Natural killer cell (primary cell): Measurements from ENCODE around the gene ORC1. TPM values are rescaled to one million over a fixed set of nuclear protein-coding genes. Genes with fewer than 3 reads are reported as not detected.
A peak's percentile ranks its signal among the peaks of the same experiment; 100 is the strongest.

Source experiments
- ATAC-seq, 3 donors: fragments of 150-1000 bp in 2 of 3; fragments of 200-7000 bp in 1 of 3; cut with Tn5 transposase; 1 replicate in 1 of 3; 2 replicates in 2 of 3; pipeline ENCODE4 v1.10.0; 2021; ENCODE audit warnings: mild to moderate bottlenecking in 2 of 3, moderate library complexity in 2 of 3
- DNase-seq, 2 donors: peaks; one replicate each; pipeline versions ENCODE4 v3.0.0 to v3.0.0-alpha.2; 2013 to 2021; ENCODE audit warnings: mixed read lengths in 1 of 2
- H3K27ac ChIP-seq: one replicate; pipeline ENCODE4 v1.5.1; 2013; ENCODE audit warnings: mild to moderate bottlenecking, low read length
- H3K27me3 ChIP-seq: one replicate; pipeline ENCODE4 v1.6.1; 2013; ENCODE audit warnings: low read length; ENCODE audit not compliant: control insufficient read depth, insufficient read depth
- H3K36me3 ChIP-seq: one replicate; pipeline ENCODE4 v1.6.1; 2013; ENCODE audit warnings: low read length; ENCODE audit not compliant: control insufficient read depth, insufficient read depth
- H3K4me1 ChIP-seq: one replicate; pipeline ENCODE4 v1.6.1; 2013; ENCODE audit warnings: low read length; ENCODE audit not compliant: control insufficient read depth, insufficient read depth
- H3K4me3 ChIP-seq: one replicate; pipeline ENCODE4 v1.5.1; 2013; ENCODE audit warnings: low read length
- H3K9me3 ChIP-seq: one replicate; pipeline ENCODE4 v1.6.1; 2013; ENCODE audit warnings: low read length; ENCODE audit not compliant: control insufficient read depth, insufficient read depth
- H3K27ac Mint-ChIP-seq, 2 donors: one replicate each; pipeline ENCODE4 v1.8.0; 2022; ENCODE audit warnings: mild to moderate bottlenecking in 2 of 2, mixed read lengths in 2 of 2, moderate library complexity in 1 of 2
- H3K27me3 Mint-ChIP-seq, 2 donors: one replicate each; pipeline ENCODE4 v1.8.0; 2022; ENCODE audit warnings: low read depth in 2 of 2, mixed read lengths in 2 of 2
- H3K36me3 Mint-ChIP-seq: one replicate; pipeline ENCODE4 v1.8.0; 2022; ENCODE audit warnings: mixed read lengths
- H3K4me1 Mint-ChIP-seq, 2 donors: one replicate each; pipeline ENCODE4 v1.8.0; 2022; ENCODE audit warnings: mixed read lengths in 2 of 2
- H3K4me3 Mint-ChIP-seq: one replicate; pipeline ENCODE4 v1.8.0; 2022; ENCODE audit warnings: mild to moderate bottlenecking, moderate library complexity, mixed read lengths
- H3K9me3 Mint-ChIP-seq, 2 donors: one replicate each; pipeline ENCODE4 v1.8.0; 2022; ENCODE audit warnings: mixed read lengths in 2 of 2
- CTCF ChIP-seq: fragments of 200-600 bp; IDR thresholded peaks from one replicate; pipeline ENCODE4 v1.8.0; 2022; ENCODE audit warnings: antibody characterized with exemption
- WGBS: methylation state at CpG from one replicate; pipeline ENCODE4 v1.1.7; 2013; ENCODE audit warnings: missing lambda C conversion rate; ENCODE audit not compliant: insufficient coverage; 5-methylcytosine and 5-hydroxymethylcytosine counted together
- intact Hi-C: fragments of 100-400 bp; cut with micrococcal nuclease; formaldehyde crosslinking; loops from one replicate; pipeline ENCODE4 v1.14.2; 2022
- total RNA-seq, 4 donors: library from RNA; stranded (reverse); fragments of 120-200 nt in 1 of 4; gene quantifications; one replicate each; pipeline versions ENCODE4 v1.2.3 to v1.2.4, GENCODE V29; 2013 to 2022

ORC1 gene
- total RNA-seq, 3 donors from 2014 or later (not counting 1 experiment from before 2014, with no cell fraction given): 1.9 to 2.6 (median 2.1) TPM

- 96% methylated on average over 5 of the region's 7 CpGs for WGBS
- no peaks in the 10 kb centered on the region for H3K4me1 Mint-ChIP-seq
- Histone ChIP-seq H3K36me3 (peaks cover 58% of the 10 kb centered on the region), H3K4me1 (no peaks in the 10 kb centered on the region), H3K27me3 (no peaks in the 10 kb centered on the region), H3K9me3 (no peaks in the 10 kb centered on the region), H3K4me3 (no peak overlapping the region), H3K27ac (no peak overlapping the region)
- intact Hi-C loops: no loop called here
- ATAC-seq (no peak), DNase-seq (no peak)
- peaks cover 22% of the 10 kb centered on the region for H3K36me3 Mint-ChIP-seq
- no peak overlapping the region for H3K4me3 Mint-ChIP-seq
- no peak overlapping the region for H3K27ac Mint-ChIP-seq
- TF ChIP-seq CTCF: no peak
- no peaks in the 10 kb centered on the region for H3K9me3 Mint-ChIP-seq
- H3K27me3 Mint-ChIP-seq: no peaks in the 10 kb centered on the region
These were observed 32.6 kb upstream of the ORC1 start for GRCh38 chr1:52436817-52437216.

GRCh38 chr1:52435650-52436049 is 31.4 kb upstream of the ORC1 start:
- no peak for TF ChIP-seq CTCF
- Histone ChIP-seq H3K36me3 (peaks cover 63% of the 10 kb centered on the region), H3K27me3 (no peaks in the 10 kb centered on the region), H3K27ac (no peak overlapping the region), H3K4me3 (no peak overlapping the region), H3K4me1 (no peaks in the 10 kb centered on the region), H3K9me3 (no peaks in the 10 kb centered on the region)
- Mint-ChIP-seq H3K27me3 (no peaks in the 10 kb centered on the region), H3K4me1 (no peaks in the 10 kb centered on the region), H3K27ac (no peak overlapping the region), H3K4me3 (no peak overlapping the region), H3K36me3 (peaks cover 28% of the 10 kb centered on the region), H3K9me3 (no peaks in the 10 kb centered on the region)
- DNase-seq: no peak
- no peak for ATAC-seq
- intact Hi-C loops: no loop called here
- WGBS: 90% methylated on average over 1 of the region's 1 CpG

GRCh38 chr1:52435211-52435610 is 31.0 kb upstream of the ORC1 start:
- Histone ChIP-seq H3K4me3 (no peak overlapping the region), H3K9me3 (no peaks in the 10 kb centered on the region), H3K27ac (no peak overlapping the region), H3K27me3 (no peaks in the 10 kb centered on the region), H3K36me3 (peaks cover 67% of the 10 kb centered on the region), H3K4me1 (no peaks in the 10 kb centered on the region)
- H3K9me3 Mint-ChIP-seq: no peaks in the 10 kb centered on the region
- intact Hi-C loops: no loop called here
- ATAC-seq (no peak), DNase-seq (no peak)
- no peak overlapping the region for H3K4me3 Mint-ChIP-seq
- 100% methylated on average over 1 of the region's 1 CpG for WGBS
- H3K27me3 Mint-ChIP-seq: no peaks in the 10 kb centered on the region
- peak overlapping the region in 1 of 2 donors; percentile 38 for H3K27ac Mint-ChIP-seq
- TF ChIP-seq CTCF: no peak
- no peaks in the 10 kb centered on the region for H3K4me1 Mint-ChIP-seq
- H3K36me3 Mint-ChIP-seq: peaks cover 29% of the 10 kb centered on the region

- H3K27ac Mint-ChIP-seq: no peak overlapping the region
- H3K36me3 Mint-ChIP-seq: peaks cover 29% of the 10 kb centered on the region
- Histone ChIP-seq H3K4me3 (no peak overlapping the region), H3K9me3 (no peaks in the 10 kb centered on the region), H3K27me3 (no peaks in the 10 kb centered on the region), H3K36me3 (peaks cover 53% of the 10 kb centered on the region), H3K4me1 (no peaks in the 10 kb centered on the region), H3K27ac (no peak overlapping the region)
- over 99% methylated on average over 8 of the region's 8 CpGs for WGBS
- no peaks in the 10 kb centered on the region for H3K27me3 Mint-ChIP-seq
- intact Hi-C loops: no loop called here
- H3K9me3 Mint-ChIP-seq: no peaks in the 10 kb centered on the region
- TF ChIP-seq CTCF: no peak
- no peak for DNase-seq
- ATAC-seq: no peak
- no peaks in the 10 kb centered on the region for H3K4me1 Mint-ChIP-seq
- H3K4me3 Mint-ChIP-seq: no peak overlapping the region
These were observed 28.6 kb upstream of the ORC1 start for GRCh38 chr1:52432807-52433206.
